SK-N-MC (cell line): ENCODE measurements around the gene SLC6A7.

Source experiments
- DNase-seq: peaks from one replicate; pipeline ENCODE4 v3.0.0-alpha.2; 2011; ENCODE audit warnings: low read depth, low spot score
- H3K27ac ChIP-seq: fragments of 200-600 bp; sonication (generic); 2 replicates; pipeline ENCODE4 v1.5.1; 2016; ENCODE audit warnings: mixed run types
- H3K36me3 ChIP-seq: fragments of 200-600 bp; sonication (generic); 2 replicates; pipeline ENCODE4 v1.6.1; 2017; ENCODE audit warnings: antibody characterized with exemption, low read length, mixed read lengths; ENCODE audit not compliant: insufficient read depth
- H3K4me3 ChIP-seq: fragments of 200-600 bp; sonication (generic); 2 replicates; pipeline ENCODE4 v1.5.1; 2016
- H3K9ac ChIP-seq: fragments of 200-600 bp; sonication (generic); 2 replicates; pipeline ENCODE4 v1.8.0; 2017; ENCODE audit warnings: mixed run types, mixed read lengths; ENCODE audit not compliant: insufficient read length
- H3K9me3 ChIP-seq: fragments of 200-600 bp; sonication (generic); 2 replicates; pipeline ENCODE4 v1.6.1; 2017; ENCODE audit warnings: low read depth, mild to moderate bottlenecking, antibody characterized with exemption, low read length, moderate library complexity, mixed read lengths
- EZH2 ChIP-seq: fragments of 200-600 bp; sonication (generic); IDR thresholded peaks from one replicate; pipeline ENCODE4 v1.6.1; 2017; ENCODE audit warnings: antibody characterized with exemption
- FOXP2 ChIP-seq: optimal IDR thresholded peaks from 2 replicates; pipeline ENCODE3; 2011; ENCODE audit warnings: mild to moderate bottlenecking, moderate library complexity; ENCODE audit not compliant: insufficient read depth; ENCODE audit errors: extremely low read length, control extremely low read depth
- POLR2AphosphoS5 ChIP-seq: IDR thresholded peaks from 2 replicates; pipeline ENCODE4 v1.6.1; 2012; ENCODE audit warnings: mild to moderate bottlenecking, low read depth, low read length, borderline replicate concordance

SLC6A7 gene

GRCh38 chr5:150202501-150202900 lies 12.6 kb downstream of the SLC6A7 start:
- Histone ChIP-seq H3K9me3 (no peaks in the 10 kb centered on the region), H3K4me3 (no peak overlapping the region), H3K27ac (no peak overlapping the region), H3K36me3 (no peaks in the 10 kb centered on the region), H3K9ac (no peak overlapping the region)
- no peak for DNase-seq
- TF ChIP-seq EZH2 (no peak), POLR2AphosphoS5 (no peak), FOXP2 (no peak)

DNA sequence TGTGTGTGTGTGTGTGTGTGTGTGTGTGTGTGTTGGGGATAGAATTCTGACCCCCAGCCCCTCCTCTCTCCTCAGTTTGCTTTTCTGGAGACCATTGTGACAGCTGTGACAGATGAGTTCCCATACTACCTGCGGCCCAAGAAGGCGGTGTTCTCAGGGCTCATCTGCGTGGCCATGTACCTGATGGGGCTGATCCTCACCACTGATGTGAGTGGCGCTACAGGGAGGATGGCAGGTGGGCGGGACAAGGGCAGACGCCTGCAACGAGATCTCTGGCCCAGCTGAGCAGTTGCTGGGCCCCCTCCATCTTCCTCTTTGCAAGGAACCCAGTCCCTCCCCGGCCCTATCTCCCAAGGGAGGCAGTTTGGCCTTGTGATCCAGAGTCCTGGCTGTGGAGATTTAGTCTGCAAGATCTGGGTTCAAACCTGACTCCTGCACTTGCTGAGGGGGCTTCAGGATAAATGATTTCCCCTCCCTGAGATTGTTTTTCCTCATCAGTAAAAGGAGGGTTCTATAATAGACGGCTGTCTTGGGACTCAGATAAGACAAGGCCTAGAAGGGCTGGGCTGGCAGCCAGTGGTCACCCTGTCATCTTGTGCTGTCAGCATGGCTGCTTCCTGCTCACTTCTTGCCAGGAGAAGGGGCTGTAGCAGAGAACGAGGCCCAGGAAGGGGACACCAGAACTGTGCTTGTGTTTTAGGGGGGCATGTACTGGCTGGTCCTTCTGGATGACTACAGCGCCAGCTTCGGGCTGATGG lies 14.1 kb downstream of the SLC6A7 start:
- H3K9ac ChIP-seq, result no peak overlapping the region
- no peak for TF ChIP-seq EZH2
- TF ChIP-seq FOXP2, result no peak
- TF ChIP-seq POLR2AphosphoS5, result no peak
- no peaks in the 10 kb centered on the region for H3K36me3 ChIP-seq
- no peak for DNase-seq
- H3K27ac ChIP-seq, result no peak overlapping the region
- H3K4me3 ChIP-seq, result no peak overlapping the region
- H3K9me3 ChIP-seq, result no peaks in the 10 kb centered on the region

GRCh38 chr5:150204590-150204960 lies 14.7 kb downstream of the SLC6A7 start:
- DNase-seq, result no peak
- TF ChIP-seq FOXP2 (no peak), POLR2AphosphoS5 (no peak), EZH2 (no peak)
- H3K36me3 ChIP-seq, result no peaks in the 10 kb centered on the region
- no peak overlapping the region for H3K4me3 ChIP-seq
- no peak overlapping the region for H3K9ac ChIP-seq
- no peak overlapping the region for H3K27ac ChIP-seq
- no peaks in the 10 kb centered on the region for H3K9me3 ChIP-seq

DNA sequence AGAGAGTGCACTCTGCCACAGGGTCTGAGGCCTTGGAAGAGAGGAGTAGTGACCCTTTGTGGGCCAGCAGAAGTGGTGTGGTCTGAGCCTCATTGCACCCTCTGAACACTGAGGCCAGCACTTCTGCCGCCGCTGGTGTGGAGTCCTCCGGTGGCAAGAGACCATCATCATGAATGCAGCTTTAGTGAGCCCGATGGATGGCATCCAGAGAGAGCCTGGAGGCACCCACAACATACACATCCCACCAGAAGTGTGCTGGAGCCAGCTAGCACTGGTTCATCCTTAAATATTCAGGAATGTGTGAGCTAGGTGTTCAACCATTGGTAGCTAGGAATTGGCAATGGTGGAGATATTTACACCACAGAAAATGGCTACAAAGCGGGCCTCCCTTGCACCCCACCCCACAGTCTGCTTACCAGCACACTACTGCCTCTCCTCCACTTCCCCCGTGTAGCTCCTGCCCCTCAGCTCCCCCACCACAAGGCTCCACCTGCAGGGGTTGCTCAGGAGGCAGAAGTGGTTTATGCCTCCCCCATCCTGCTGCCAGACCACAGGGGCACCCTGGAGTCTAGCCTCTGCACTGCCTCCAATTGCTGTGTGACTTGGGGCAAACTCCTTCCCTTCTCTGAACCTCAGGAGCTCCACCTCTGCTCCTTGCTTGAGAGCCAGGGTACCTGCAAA lies 16.4 kb downstream of the SLC6A7 start:
- no peaks in the 10 kb centered on the region for H3K9me3 ChIP-seq
- TF ChIP-seq POLR2AphosphoS5, result no peak
- TF ChIP-seq FOXP2, result no peak
- TF ChIP-seq EZH2, result no peak
- H3K36me3 ChIP-seq, result no peaks in the 10 kb centered on the region
- H3K4me3 ChIP-seq, result no peak overlapping the region
- DNase-seq, result no peak
- H3K9ac ChIP-seq, result no peak overlapping the region
- H3K27ac ChIP-seq, result no peak overlapping the region

GRCh38 chr5:150206779-150207115 lies 16.9 kb downstream of the SLC6A7 start:
- Histone ChIP-seq H3K36me3 (no peaks in the 10 kb centered on the region), H3K9ac (no peak overlapping the region), H3K27ac (no peak overlapping the region), H3K4me3 (no peak overlapping the region), H3K9me3 (no peaks in the 10 kb centered on the region)
- no peak for DNase-seq
- TF ChIP-seq FOXP2 (no peak), POLR2AphosphoS5 (no peak), EZH2 (no peak)

DNA sequence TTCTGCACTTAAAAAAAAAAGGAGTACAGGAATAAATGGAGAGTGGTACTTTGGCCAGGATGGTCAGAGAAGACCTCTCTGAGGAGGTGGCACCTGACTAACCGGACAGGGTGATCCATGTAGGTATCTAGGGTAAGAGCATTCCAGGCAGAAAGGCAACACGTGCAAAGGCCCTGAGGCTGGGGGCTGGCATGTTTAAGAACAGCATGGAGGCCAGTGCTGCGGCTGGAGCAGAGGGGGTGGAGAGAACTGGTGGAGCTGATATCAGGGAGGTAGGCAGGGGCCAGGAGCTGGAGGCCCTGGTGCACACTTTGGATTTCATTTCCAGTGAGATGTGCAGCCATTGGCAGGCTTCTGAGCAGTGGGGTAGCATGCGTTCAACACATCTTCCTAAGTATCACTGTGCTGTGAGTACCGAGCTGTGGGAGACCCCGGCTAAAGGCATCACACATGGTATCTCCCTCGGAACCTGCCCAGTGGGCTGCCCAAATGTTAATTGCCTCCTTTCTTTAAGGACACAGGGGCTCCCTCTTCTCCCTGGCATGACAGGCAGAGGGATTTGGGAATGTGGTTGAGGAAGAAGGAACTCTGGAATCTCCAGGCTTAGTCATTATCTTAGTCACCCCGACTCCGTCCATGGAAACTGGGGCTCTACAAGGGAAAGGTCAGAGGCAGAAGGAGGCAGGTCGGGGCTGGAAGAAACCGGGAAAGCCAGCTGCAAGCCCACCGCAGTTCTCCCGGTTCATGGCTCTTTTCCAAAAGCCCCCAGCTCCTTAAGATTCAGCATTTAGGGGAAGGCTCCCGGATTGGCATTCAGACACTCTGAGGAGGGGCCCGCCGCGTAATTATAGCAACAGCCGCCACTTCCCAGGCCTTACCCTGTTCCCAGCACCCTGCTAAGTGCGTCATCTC lies 18.6 kb downstream of the SLC6A7 start:
- H3K9ac ChIP-seq, result no peak overlapping the region
- H3K36me3 ChIP-seq, result no peaks in the 10 kb centered on the region
- H3K4me3 ChIP-seq, result no peak overlapping the region
- H3K27ac ChIP-seq, result no peak overlapping the region
- H3K9me3 ChIP-seq, result no peaks in the 10 kb centered on the region
- TF ChIP-seq FOXP2 (no peak), POLR2AphosphoS5 (no peak), EZH2 (no peak)
- no peak for DNase-seq

GRCh38 chr5:150209099-150209635 lies 19.3 kb downstream of the SLC6A7 start:
- Histone ChIP-seq H3K9ac (no peak overlapping the region), H3K36me3 (no peaks in the 10 kb centered on the region), H3K4me3 (no peak overlapping the region), H3K27ac (no peak overlapping the region), H3K9me3 (no peaks in the 10 kb centered on the region)
- TF ChIP-seq EZH2, result no peak
- TF ChIP-seq FOXP2, result no peak
- no peak for TF ChIP-seq POLR2AphosphoS5
- no peak for DNase-seq

DNA sequence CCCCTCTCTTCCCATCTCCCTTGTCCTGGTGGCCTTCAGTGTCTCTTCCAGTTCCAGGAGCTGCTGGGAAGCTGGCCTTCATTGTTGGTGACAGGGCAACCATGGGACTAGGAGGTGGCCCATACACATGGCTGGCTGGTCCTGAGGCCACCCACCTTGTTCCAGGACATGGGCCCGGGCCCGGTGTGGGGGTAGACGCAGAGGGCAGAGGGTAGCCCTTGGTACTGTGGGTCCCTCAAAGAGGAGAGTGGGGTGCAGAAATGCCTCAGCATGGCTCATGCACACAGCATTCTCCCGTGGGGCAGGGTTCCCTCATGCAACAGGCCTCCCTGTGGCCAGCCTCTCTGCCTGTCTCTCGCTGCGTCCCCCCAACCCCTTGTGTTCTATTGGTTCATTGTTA lies 20.8 kb downstream of the SLC6A7 start:
- no peak overlapping the region for H3K4me3 ChIP-seq
- no peaks in the 10 kb centered on the region for H3K9me3 ChIP-seq
- TF ChIP-seq POLR2AphosphoS5 (no peak), FOXP2 (no peak), EZH2 (no peak)
- H3K9ac ChIP-seq, result no peak overlapping the region
- no peaks in the 10 kb centered on the region for H3K36me3 ChIP-seq
- no peak for DNase-seq
- H3K27ac ChIP-seq, result no peak overlapping the region
